Keratinocyte (primary cell): ENCODE data around the gene ADGRG6. TPM values are rescaled to one million over a fixed set of nuclear protein-coding genes. Genes with fewer than 3 reads are reported as not detected.

ENCODE experiments used
- DNase-seq: peaks from one replicate; pipeline ENCODE4 v3.0.0-alpha.2; 2011; ENCODE audit warnings: low read depth, missing footprints, low spot score
- FAIRE-seq: peaks from 2 replicates; lab custom pipeline; 2011; peaks lifted over from hg19 to GRCh38; lab: Jason Lieb, UNC
- H2AFZ ChIP-seq: 2 replicates; pipeline ENCODE4 v1.6.0; 2012; ENCODE audit warnings: low read length, control low read depth, inconsistent platforms; ENCODE audit not compliant: control insufficient read depth
- H3K27ac ChIP-seq: 2 replicates; pipeline ENCODE4 v1.5.1; 2011; ENCODE audit warnings: low read length; ENCODE audit not compliant: control insufficient read depth, insufficient read depth
- H3K27me3 ChIP-seq: 3 replicates; pipeline ENCODE4 v1.6.0; 2011; ENCODE audit warnings: low read length; ENCODE audit not compliant: control insufficient read depth, insufficient read depth; ENCODE audit errors: extremely low read depth
- H3K36me3 ChIP-seq, 2 experiments: 2 replicates in 1 of 2; 3 replicates in 1 of 2; pipeline ENCODE4 v1.5.1; 2011; ENCODE audit warnings: low read length in 2 of 2, mild to moderate bottlenecking in 1 of 2; ENCODE audit not compliant: control insufficient read depth in 2 of 2, insufficient read depth in 2 of 2; ENCODE audit errors: extremely low read depth in 1 of 2
- H3K4me1 ChIP-seq: 3 replicates; pipeline ENCODE4 v1.5.1; 2011; ENCODE audit warnings: low read length; ENCODE audit not compliant: control insufficient read depth, insufficient read depth; ENCODE audit errors: extremely low read depth
- H3K4me2 ChIP-seq: 3 replicates; pipeline ENCODE4 v1.6.0; 2011; ENCODE audit warnings: low read depth, low read length; ENCODE audit not compliant: control insufficient read depth, insufficient read depth; ENCODE audit errors: extremely low read depth
- H3K4me3 ChIP-seq, 3 experiments: fragments of 200-600 bp in 1 of 3; sonication (generic) in 1 of 3; 2 replicates in 2 of 3; 3 replicates in 1 of 3; pipeline ENCODE4 v1.5.1; 2011 to 2016; ENCODE audit warnings: low read length in 3 of 3, mild to moderate bottlenecking in 3 of 3, control low read depth in 2 of 3, inconsistent platforms in 1 of 3, low read depth in 1 of 3, mixed read lengths in 1 of 3, mixed run types in 1 of 3, moderate library complexity in 1 of 3; ENCODE audit not compliant: control insufficient read depth in 2 of 3, insufficient read depth in 2 of 3; ENCODE audit errors: extremely low read depth in 1 of 3
- H3K79me2 ChIP-seq: 2 replicates; pipeline ENCODE4 v1.6.0; 2012; ENCODE audit warnings: low read length; ENCODE audit not compliant: control insufficient read depth, insufficient read depth
- H3K9ac ChIP-seq: 3 replicates; pipeline ENCODE4 v1.6.0; 2011; ENCODE audit warnings: low read length; ENCODE audit not compliant: control insufficient read depth, insufficient read depth; ENCODE audit errors: extremely low read depth
- H3K9me1 ChIP-seq: 3 replicates; pipeline ENCODE4 v1.6.0; 2011; ENCODE audit warnings: low read length; ENCODE audit not compliant: control insufficient read depth, insufficient read depth; ENCODE audit errors: extremely low read depth
- H3K9me3 ChIP-seq: 2 replicates; pipeline ENCODE4 v1.5.1; 2012; ENCODE audit warnings: low read depth, low read length; ENCODE audit not compliant: control insufficient read depth
- H4K20me1 ChIP-seq: 3 replicates; pipeline ENCODE4 v1.6.0; 2011; ENCODE audit warnings: low read length; ENCODE audit not compliant: control insufficient read depth, insufficient read depth; ENCODE audit errors: extremely low read depth
- EZH2 ChIP-seq: IDR thresholded peaks from one replicate; pipeline ENCODE4 v1.6.1; 2012; ENCODE audit warnings: inconsistent platforms, mild to moderate bottlenecking, low read length, moderate library complexity
- dilution Hi-C: fragments of 300-500 bp; cut with MboI; formaldehyde crosslinking; loops from one replicate; pipeline ENCODE4 v1.7.0; 2020; ENCODE audit warnings: low sequenced_read_pairs; ENCODE audit not compliant: extremely low pct_ligation_motif_present
- polyA plus RNA-seq, 5 experiments: library from polyadenylated mRNA; depleted of rRNA in 3 of 5; stranded (reverse) in 3 of 5; stranded (forward) in 1 of 5; unstranded in 1 of 5; fragments of >200 nt; gene quantifications; 1 replicate in 1 of 5; 2 replicates in 3 of 5; 3 replicates in 1 of 5; pipeline versions ENCODE4 v1.2.1 to v1.2.3, GENCODE V29; 2011 to 2012; ENCODE audit warnings: missing spikeins in 2 of 5, low read depth in 1 of 5, low replicate concordance in 1 of 5
- TF ChIP-seq, protein P1 (sequence below), 3 experiments: IDR thresholded peaks in 1 of 3; conservative IDR thresholded peaks in 1 of 3; optimal IDR thresholded peaks in 1 of 3; 2 replicates in 2 of 3; 3 replicates in 1 of 3; pipeline versions ENCODE3 to v1.5.1; 2011; ENCODE audit warnings: low read length in 3 of 3, mild to moderate bottlenecking in 3 of 3, moderate library complexity in 2 of 3, control low read depth in 1 of 3, inconsistent platforms in 1 of 3; ENCODE audit not compliant: insufficient read depth in 2 of 3; ENCODE audit errors: extremely low read depth in 1 of 3

Gene ADGRG6
- polyA plus RNA-seq, 1 donor (not counting 4 experiments of a cell fraction or from before 2014, with no cell fraction given), result 20.1 TPM

DNA sequence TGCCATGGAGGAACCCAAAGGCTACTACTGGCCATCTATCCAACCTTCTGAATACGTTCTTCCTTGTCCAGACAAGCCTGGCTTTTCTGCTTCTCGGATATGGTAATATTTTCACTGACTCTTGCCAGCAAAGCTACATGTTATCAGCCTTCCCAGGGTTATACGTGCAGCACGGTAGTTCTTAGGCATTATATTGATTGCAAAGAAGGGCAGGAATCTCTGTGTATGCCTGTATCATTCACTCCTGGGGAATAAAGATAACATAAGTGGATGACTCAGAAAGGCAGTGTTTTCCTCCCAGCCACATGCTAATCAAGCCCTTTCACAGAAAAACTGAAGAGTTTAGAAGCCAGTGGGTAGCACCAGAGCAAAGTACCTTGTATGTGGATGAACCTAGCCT is 98.7 kb downstream of the ADGRG6 start:
- Histone ChIP-seq H3K9ac (no peak overlapping the region), H3K9me1 (no peaks in the 10 kb centered on the region), H3K27me3 (no peaks in the 10 kb centered on the region), H3K4me2 (no peak overlapping the region), H4K20me1 (no peaks in the 10 kb centered on the region), H2AFZ (no peak overlapping the region), H3K4me3 (no peak overlapping the region), H3K9me3 (no peaks in the 10 kb centered on the region), H3K27ac (no peak overlapping the region), H3K36me3 (no peaks in the 10 kb centered on the region), H3K79me2 (no peaks in the 10 kb centered on the region), H3K4me1 (no peaks in the 10 kb centered on the region)
- dilution Hi-C loops, result no loop called here
- FAIRE-seq, result no peak
- TF ChIP-seq, protein P1, sequence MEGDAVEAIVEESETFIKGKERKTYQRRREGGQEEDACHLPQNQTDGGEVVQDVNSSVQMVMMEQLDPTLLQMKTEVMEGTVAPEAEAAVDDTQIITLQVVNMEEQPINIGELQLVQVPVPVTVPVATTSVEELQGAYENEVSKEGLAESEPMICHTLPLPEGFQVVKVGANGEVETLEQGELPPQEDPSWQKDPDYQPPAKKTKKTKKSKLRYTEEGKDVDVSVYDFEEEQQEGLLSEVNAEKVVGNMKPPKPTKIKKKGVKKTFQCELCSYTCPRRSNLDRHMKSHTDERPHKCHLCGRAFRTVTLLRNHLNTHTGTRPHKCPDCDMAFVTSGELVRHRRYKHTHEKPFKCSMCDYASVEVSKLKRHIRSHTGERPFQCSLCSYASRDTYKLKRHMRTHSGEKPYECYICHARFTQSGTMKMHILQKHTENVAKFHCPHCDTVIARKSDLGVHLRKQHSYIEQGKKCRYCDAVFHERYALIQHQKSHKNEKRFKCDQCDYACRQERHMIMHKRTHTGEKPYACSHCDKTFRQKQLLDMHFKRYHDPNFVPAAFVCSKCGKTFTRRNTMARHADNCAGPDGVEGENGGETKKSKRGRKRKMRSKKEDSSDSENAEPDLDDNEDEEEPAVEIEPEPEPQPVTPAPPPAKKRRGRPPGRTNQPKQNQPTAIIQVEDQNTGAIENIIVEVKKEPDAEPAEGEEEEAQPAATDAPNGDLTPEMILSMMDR (optimal IDR thresholded peaks at IDR 0.05 in 1 of 3, IDR thresholded peaks at IDR 0.05 in 1 of 3, conservative IDR thresholded peaks at IDR 0.05 in 1 of 3; ENCODE audit: extremely low read depth in 1 of 3, insufficient read depth in 2 of 3, low read length in 3 of 3), result no peak
- TF ChIP-seq EZH2, result no peak
- no peak for DNase-seq

DNA sequence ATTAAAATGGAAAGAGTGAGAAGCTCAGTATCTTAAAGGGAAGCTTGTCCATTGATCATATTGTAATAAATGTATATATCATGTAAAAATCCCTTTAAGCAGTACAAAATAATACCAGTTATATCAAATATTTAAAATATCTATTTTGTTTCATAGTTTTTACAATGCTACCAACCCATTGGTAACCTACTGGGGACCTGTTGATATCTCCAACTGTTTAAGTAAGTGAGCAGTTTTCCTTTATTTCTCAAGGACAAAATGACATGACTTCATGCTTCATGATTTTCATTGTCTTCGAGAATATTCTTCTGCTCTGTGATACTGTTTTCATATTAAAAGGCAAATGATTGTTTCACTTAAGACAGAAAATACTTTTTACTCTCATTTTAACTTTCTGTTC is 100.0 kb downstream of the ADGRG6 start:
- no peaks in the 10 kb centered on the region for H3K4me1 ChIP-seq
- H3K27ac ChIP-seq, result no peak overlapping the region
- TF ChIP-seq, protein P1 (optimal IDR thresholded peaks at IDR 0.05 in 1 of 3, IDR thresholded peaks at IDR 0.05 in 1 of 3, conservative IDR thresholded peaks at IDR 0.05 in 1 of 3; ENCODE audit: extremely low read depth in 1 of 3, insufficient read depth in 2 of 3, low read length in 3 of 3), result no peak
- no peak for TF ChIP-seq EZH2
- FAIRE-seq (no peak), DNase-seq (no peak)
- dilution Hi-C loops, result no loop called here
- no peaks in the 10 kb centered on the region for H3K9me1 ChIP-seq
- H3K27me3 ChIP-seq, result no peaks in the 10 kb centered on the region
- H3K4me2 ChIP-seq, result no peak overlapping the region
- H3K36me3 ChIP-seq, result no peaks in the 10 kb centered on the region
- H2AFZ ChIP-seq, result no peak overlapping the region
- H4K20me1 ChIP-seq, result no peaks in the 10 kb centered on the region
- H3K9me3 ChIP-seq, result no peaks in the 10 kb centered on the region
- H3K79me2 ChIP-seq, result no peaks in the 10 kb centered on the region
- H3K9ac ChIP-seq, result no peak overlapping the region
- H3K4me3 ChIP-seq, result no peak overlapping the region
